Endothelial cell of umbilical vein (primary cell): ENCODE data around the gene PLA2G6. TPM values are rescaled to one million over a fixed set of nuclear protein-coding genes. Genes with fewer than 3 reads are reported as not detected.

ENCODE experiments used
- BruUV-seq: library from RNA; stranded (reverse); fragments of 400-500 nt; replicated peaks from 2 replicates; lab custom pipeline; 2021; lab: Mats Ljungman, UMichigan
- CTCF ChIA-PET: fragments of 300-600, 350-600 bp; sonication (Branson Sonifier 250); formaldehyde crosslinking; loops from one replicate; lab custom pipeline; 2021; ENCODE audit warnings: antibody characterized with exemption, inconsistent platforms; lab: Charles Lee
- POLR2A ChIA-PET: fragments of 300-600, 350-600 bp; sonication (Branson Sonifier 250); formaldehyde crosslinking; loops from one replicate; lab custom pipeline; 2021; ENCODE audit warnings: antibody characterized with exemption, inconsistent platforms; lab: Charles Lee
- DNase-seq: peaks from one replicate; pipeline ENCODE4 v3.0.0-alpha.2; 2011; ENCODE audit warnings: low read depth, low spot score
- FAIRE-seq: peaks from 2 replicates; lab custom pipeline; 2011; peaks lifted over from hg19 to GRCh38; lab: Jason Lieb, UNC
- H2AFZ ChIP-seq: 2 replicates; pipeline ENCODE4 v1.6.0; 2012; ENCODE audit warnings: low read depth, low read length, control low read depth, inconsistent platforms
- H3K27ac ChIP-seq: 2 replicates; pipeline ENCODE4 v1.5.1; 2011; ENCODE audit warnings: low read depth, mild to moderate bottlenecking, control low read depth, low read length, moderate library complexity; ENCODE audit not compliant: insufficient read depth
- H3K27me3 ChIP-seq, 2 experiments: 2 replicates each; pipeline versions ENCODE4 v1.6.0 to v1.6.1; 2011; ENCODE audit warnings: low read length in 2 of 2, mixed read lengths in 1 of 2; ENCODE audit not compliant: control insufficient read depth in 2 of 2, insufficient read depth in 2 of 2
- H3K36me3 ChIP-seq, 2 experiments: 2 replicates in 1 of 2; 3 replicates in 1 of 2; pipeline ENCODE4 v1.5.1; 2011; ENCODE audit warnings: low read length in 2 of 2, mild to moderate bottlenecking in 1 of 2, moderate library complexity in 1 of 2; ENCODE audit not compliant: control insufficient read depth in 2 of 2, insufficient read depth in 2 of 2; ENCODE audit errors: extremely low read depth in 1 of 2
- H3K4me1 ChIP-seq: 3 replicates; pipeline ENCODE4 v1.5.1; 2011; ENCODE audit warnings: mild to moderate bottlenecking, low read length; ENCODE audit not compliant: control insufficient read depth, insufficient read depth; ENCODE audit errors: extremely low read depth
- H3K4me2 ChIP-seq: 2 replicates; pipeline ENCODE4 v1.6.1; 2011; ENCODE audit warnings: low read length, control low read depth, mixed read lengths; ENCODE audit not compliant: insufficient read depth
- H3K4me3 ChIP-seq, 3 experiments: fragments of 200-600 bp in 1 of 3; sonication (generic), shearing (Covaris generic) in 1 of 3; replicated peaks in 1 of 3; 2 replicates each; pipeline ENCODE4 v1.5.1; 2011 to 2016; ENCODE audit warnings: control low read depth in 3 of 3, low read length in 3 of 3, mild to moderate bottlenecking in 2 of 3, inconsistent platforms in 1 of 3, low read depth in 1 of 3, moderate library complexity in 1 of 3; ENCODE audit not compliant: insufficient read depth in 1 of 3
- H3K79me2 ChIP-seq: 2 replicates; pipeline ENCODE4 v1.6.0; 2012; ENCODE audit warnings: low read length, inconsistent platforms; ENCODE audit not compliant: control insufficient read depth, insufficient read depth
- H3K9ac ChIP-seq: replicated peaks from 2 replicates; pipeline ENCODE3; 2011; ENCODE audit warnings: low read length, control low read depth; ENCODE audit not compliant: insufficient read depth; ENCODE audit errors: extremely low read depth
- H3K9me1 ChIP-seq: replicated peaks from 3 replicates; pipeline ENCODE4 v1.6.0; 2011; ENCODE audit warnings: mild to moderate bottlenecking, low read length; ENCODE audit not compliant: control insufficient read depth, insufficient read depth; ENCODE audit errors: extremely low read depth
- H3K9me3 ChIP-seq: replicated peaks from 2 replicates; pipeline ENCODE4 v1.5.1; 2012; ENCODE audit warnings: low read length, inconsistent platforms; ENCODE audit not compliant: control insufficient read depth, insufficient read depth
- H4K20me1 ChIP-seq: replicated peaks from 2 replicates; pipeline ENCODE3; 2011; ENCODE audit warnings: mild to moderate bottlenecking, low read length; ENCODE audit not compliant: control insufficient read depth, insufficient read depth; ENCODE audit errors: extremely low read depth
- CTCF ChIP-seq, 2 donors: IDR thresholded peaks; 1 replicate in 1 of 2; 2 replicates in 1 of 2; pipeline ENCODE4 v1.5.1; 2011; ENCODE audit warnings: low read length in 2 of 2, mild to moderate bottlenecking in 2 of 2, moderate library complexity in 2 of 2, control low read depth in 1 of 2, inconsistent platforms in 1 of 2, low read depth in 1 of 2; ENCODE audit not compliant: insufficient read depth in 1 of 2; ENCODE audit errors: extremely low read depth in 1 of 2
- EZH2 ChIP-seq: IDR thresholded peaks from 2 replicates; pipeline ENCODE4 v1.6.1; 2012; ENCODE audit warnings: borderline replicate concordance, low read depth, mild to moderate bottlenecking, moderate library complexity, low read length, inconsistent platforms; ENCODE audit not compliant: severe bottlenecking
- FOS ChIP-seq: IDR thresholded peaks from 2 replicates; pipeline ENCODE4 v1.6.1; 2011; ENCODE audit warnings: mild to moderate bottlenecking, low read length, moderate library complexity, borderline replicate concordance; ENCODE audit not compliant: insufficient read depth
- GATA2 ChIP-seq: IDR thresholded peaks from 2 replicates; pipeline ENCODE4 v1.7.0; 2011; ENCODE audit warnings: low read depth, mild to moderate bottlenecking, moderate library complexity, mixed read lengths, low read length; ENCODE audit not compliant: insufficient read length, insufficient read depth
- JUN ChIP-seq: IDR thresholded peaks from 2 replicates; pipeline ENCODE4 v1.6.1; 2011; ENCODE audit warnings: borderline replicate concordance, low read depth; ENCODE audit not compliant: insufficient read length, insufficient read depth
- MYC ChIP-seq: IDR thresholded peaks from one replicate; pipeline ENCODE4 v1.6.1; 2011; ENCODE audit warnings: mild to moderate bottlenecking, low read depth, low read length
- POLR2A ChIP-seq: IDR thresholded peaks from 2 replicates; pipeline ENCODE4 v1.6.1; 2012; ENCODE audit warnings: low read depth, mild to moderate bottlenecking, control low read depth, low read length
- POLR2AphosphoS5 ChIP-seq: IDR thresholded peaks from 2 replicates; pipeline ENCODE4 v1.6.1; 2012; ENCODE audit warnings: low read depth, mild to moderate bottlenecking, control low read depth, low read length, moderate library complexity; ENCODE audit not compliant: insufficient read depth
- dilution Hi-C: fragments of 300-500 bp; cut with MboI; formaldehyde crosslinking; loops from one replicate; pipeline ENCODE4 v1.15.0; 2019; ENCODE audit warnings: low sequenced_read_pairs; ENCODE audit not compliant: extremely low pct_ligation_motif_present
- intact Hi-C: fragments of 100-400 bp; cut with micrococcal nuclease; formaldehyde crosslinking; loops from one replicate; pipeline ENCODE4 v1.10.0; 2022
- polyA plus RNA-seq, 4 experiments: library from polyadenylated mRNA; depleted of rRNA in 3 of 4; stranded (reverse) in 3 of 4; unstranded in 1 of 4; fragments of >200 nt; gene quantifications; 2 replicates each; pipeline versions ENCODE4 v1.2.1 to v1.2.3, GENCODE V29; 2011 to 2012; ENCODE audit warnings: missing spikeins in 1 of 4
- total RNA-seq: library from RNA; stranded (reverse); gene quantifications from 2 replicates; pipeline ENCODE4 v1.2.3, GENCODE V29; 2021
- TF ChIP-seq, protein P1 (sequence below): IDR thresholded peaks from 2 replicates; pipeline ENCODE4 v1.6.1; 2011; ENCODE audit not compliant: insufficient read depth, insufficient read length

The PLA2G6 gene
- total and polyA plus RNA-seq, 2 donors (not counting 3 experiments of a cell fraction or from before 2014, with no cell fraction given): 6.6 to 10.3 TPM

- no peak overlapping the region for H3K27ac ChIP-seq
- TF ChIP-seq FOS (no peak), JUN (no peak), POLR2AphosphoS5 (no peak), CTCF (IDR thresholded peaks at IDR 0.05; ENCODE audit: extremely low read depth in 1 of 2, insufficient read depth in 1 of 2, low read depth in 1 of 2, low read length in 2 of 2) (no peak), GATA2 (no peak), POLR2A (no peak), EZH2 (no peak), MYC (no peak)
- TF ChIP-seq, protein P1, sequence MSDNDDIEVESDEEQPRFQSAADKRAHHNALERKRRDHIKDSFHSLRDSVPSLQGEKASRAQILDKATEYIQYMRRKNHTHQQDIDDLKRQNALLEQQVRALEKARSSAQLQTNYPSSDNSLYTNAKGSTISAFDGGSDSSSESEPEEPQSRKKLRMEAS: no peak
- H3K36me3 ChIP-seq: peaks cover 0 to 17% of the 10 kb centered on the region in 2 experiments
- dilution Hi-C loops: no loop called here
- FAIRE-seq: no peak
- H3K9me1 ChIP-seq: no peaks in the 10 kb centered on the region
- no peaks in the 10 kb centered on the region for H3K27me3 ChIP-seq
- ChIA-PET POLR2A (no interaction called here), CTCF (interaction anchor here (0.9 to 3.2 kb wide), 3 partner anchors 9 to 47 kb away, joined by 3 to 16 read pairs (median 9); no protein-coding TSS in a partner anchor)
- H3K79me2 ChIP-seq: no peaks in the 10 kb centered on the region
- no peak overlapping the region for H3K4me2 ChIP-seq
- H3K9me3 ChIP-seq: no peaks in the 10 kb centered on the region
- DNase-seq: no peak
- H2AFZ ChIP-seq: no peak overlapping the region
- intact Hi-C loops: no loop called here
- BruUV-seq: no TSS peak
- no peaks in the 10 kb centered on the region for H3K4me1 ChIP-seq
- no peak overlapping the region for H3K9ac ChIP-seq
- H4K20me1 ChIP-seq: no peaks in the 10 kb centered on the region
- H3K4me3 ChIP-seq: no peak overlapping the region
Observed at GRCh38 chr22:38067761-38068360, 113.8 kb downstream of the PLA2G6 start.
